ENCODE data around the gene BCL10. TPM values are rescaled to one million over a fixed set of nuclear protein-coding genes. Genes with fewer than 3 reads are reported as not detected.

The BCL10 gene
- total RNA-seq, 4 donors from 2014 or later, result 14.9 to 24.0 (median 19.5) TPM

GRCh38 chr1:85319491-85319890, 43.1 kb upstream of the BCL10 start:
- TF ChIP-seq, protein P1, sequence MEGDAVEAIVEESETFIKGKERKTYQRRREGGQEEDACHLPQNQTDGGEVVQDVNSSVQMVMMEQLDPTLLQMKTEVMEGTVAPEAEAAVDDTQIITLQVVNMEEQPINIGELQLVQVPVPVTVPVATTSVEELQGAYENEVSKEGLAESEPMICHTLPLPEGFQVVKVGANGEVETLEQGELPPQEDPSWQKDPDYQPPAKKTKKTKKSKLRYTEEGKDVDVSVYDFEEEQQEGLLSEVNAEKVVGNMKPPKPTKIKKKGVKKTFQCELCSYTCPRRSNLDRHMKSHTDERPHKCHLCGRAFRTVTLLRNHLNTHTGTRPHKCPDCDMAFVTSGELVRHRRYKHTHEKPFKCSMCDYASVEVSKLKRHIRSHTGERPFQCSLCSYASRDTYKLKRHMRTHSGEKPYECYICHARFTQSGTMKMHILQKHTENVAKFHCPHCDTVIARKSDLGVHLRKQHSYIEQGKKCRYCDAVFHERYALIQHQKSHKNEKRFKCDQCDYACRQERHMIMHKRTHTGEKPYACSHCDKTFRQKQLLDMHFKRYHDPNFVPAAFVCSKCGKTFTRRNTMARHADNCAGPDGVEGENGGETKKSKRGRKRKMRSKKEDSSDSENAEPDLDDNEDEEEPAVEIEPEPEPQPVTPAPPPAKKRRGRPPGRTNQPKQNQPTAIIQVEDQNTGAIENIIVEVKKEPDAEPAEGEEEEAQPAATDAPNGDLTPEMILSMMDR (IDR thresholded peaks at IDR 0.05; ENCODE audit: low read depth), result no peak

DNA sequence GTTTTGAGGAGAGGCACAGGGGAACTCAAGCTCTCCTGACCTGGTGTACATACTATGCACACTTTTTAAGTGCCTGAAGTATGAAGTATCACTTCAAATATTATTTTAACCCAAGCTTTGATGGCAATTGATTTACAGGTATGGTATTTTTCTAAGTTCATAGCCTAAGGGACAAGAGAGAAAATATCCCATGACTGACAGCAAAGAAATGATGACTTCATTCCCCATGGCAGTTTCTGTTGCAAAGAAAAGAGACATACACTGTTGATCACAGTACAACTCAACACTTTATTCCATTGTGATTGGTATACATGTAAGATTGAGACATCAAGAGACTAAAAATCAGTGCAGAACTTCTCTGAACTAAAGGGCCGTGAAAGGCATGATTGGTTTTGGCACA, 41.8 kb upstream of the BCL10 start:
- TF ChIP-seq, protein P1 (IDR thresholded peaks at IDR 0.05; ENCODE audit: low read depth), result no peak

DNA sequence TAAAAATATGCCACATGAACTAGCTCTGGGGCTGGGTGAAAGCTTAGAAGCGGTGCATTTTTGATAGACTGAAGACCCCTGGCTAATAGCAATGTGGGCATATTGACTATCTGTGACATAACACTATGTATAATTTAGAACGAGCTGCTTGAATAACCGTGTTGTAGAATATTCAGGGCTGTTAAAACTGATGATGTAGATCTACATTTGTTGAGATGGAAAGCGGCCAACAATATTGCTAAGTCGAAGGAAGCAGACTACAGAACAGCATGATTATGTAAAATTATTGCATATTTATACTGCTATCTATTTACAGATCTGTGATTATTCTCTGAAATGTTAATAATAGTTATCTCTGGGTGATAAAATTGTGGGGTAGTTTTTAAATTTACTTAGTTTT, 41.1 kb upstream of the BCL10 start:
- TF ChIP-seq, protein P1 (IDR thresholded peaks at IDR 0.05; ENCODE audit: low read depth), result no peak

GRCh38 chr1:85316321-85316720, 39.9 kb upstream of the BCL10 start:
- TF ChIP-seq, protein P1 (IDR thresholded peaks at IDR 0.05; ENCODE audit: low read depth), result no peak

DNA sequence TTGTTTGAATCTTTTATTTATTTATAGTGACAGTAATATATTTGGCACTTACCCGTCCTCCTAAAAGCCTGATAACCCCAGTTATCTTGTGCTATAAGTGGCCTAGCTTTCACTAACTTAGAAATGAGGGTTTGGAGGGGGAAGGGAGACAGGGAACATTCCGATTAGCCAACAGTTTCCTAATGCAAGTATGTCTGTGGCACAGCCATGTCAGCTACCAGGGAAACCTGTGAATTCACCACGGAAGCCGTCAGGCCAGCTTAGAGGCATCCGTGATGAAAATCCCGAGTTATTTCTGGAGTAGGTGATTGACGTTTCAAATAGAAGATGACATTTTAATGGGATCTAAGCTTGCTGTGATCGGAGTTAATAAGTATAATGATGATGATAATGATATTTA, 39.4 kb upstream of the BCL10 start:
- TF ChIP-seq, protein P1 (IDR thresholded peaks at IDR 0.05; ENCODE audit: low read depth), result no peak

DNA sequence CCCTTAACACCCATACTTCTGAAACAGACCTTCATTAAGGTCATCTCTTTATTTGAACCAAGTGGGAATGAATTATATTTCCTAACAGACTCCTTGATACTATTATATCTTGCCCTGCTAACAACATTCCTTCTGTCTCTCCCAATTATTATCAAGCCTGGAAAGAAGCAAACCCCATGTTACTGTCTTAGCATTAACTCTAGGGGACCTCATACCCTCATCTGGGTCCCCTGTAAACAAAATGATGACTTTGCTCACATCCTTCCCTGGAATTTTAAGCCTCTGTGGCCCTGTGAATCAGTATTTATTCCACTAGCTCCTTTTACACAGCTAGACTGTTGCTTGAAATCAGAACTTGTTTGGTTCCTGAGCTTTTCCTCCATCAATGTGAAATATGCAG, 38.3 kb upstream of the BCL10 start:
- TF ChIP-seq, protein P1 (IDR thresholded peaks at IDR 0.05; ENCODE audit: low read depth), result no peak

DNA sequence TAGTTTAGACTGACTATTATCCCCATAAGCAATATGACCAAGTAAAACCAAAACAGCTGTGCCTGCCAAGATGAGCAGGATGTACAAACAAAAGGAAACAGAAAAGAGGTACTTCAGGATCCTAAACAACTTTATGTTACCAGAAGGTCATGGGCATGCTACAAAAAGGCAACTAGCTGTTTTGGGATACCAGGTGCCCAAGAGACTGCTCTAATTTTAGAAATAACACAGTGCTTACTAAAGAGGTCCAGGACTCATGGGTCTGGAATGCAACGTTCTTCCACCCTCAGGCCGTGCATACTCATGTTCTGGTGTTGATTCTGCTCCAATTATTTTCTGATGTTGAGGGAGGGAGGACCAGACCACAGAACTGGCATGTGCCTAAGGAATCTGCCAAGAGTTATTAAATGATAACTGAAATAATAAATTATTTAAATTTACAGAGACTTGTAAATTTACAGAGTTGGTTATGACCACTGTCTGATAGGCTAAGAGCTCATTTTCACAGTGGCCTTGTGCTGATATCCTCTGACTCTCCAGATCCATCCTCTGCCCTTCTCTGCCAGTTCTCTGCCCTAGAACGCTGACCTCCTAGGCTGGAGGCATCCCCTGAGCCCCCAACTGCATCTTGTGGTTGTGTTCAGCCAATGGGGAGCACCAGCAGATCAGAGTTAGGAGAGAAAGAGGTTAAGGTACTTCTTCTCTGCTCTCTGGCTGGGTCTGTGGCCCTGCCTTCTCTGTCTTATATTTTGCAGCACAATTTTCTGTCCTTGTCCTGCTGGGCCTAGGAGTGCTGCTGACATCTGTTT, 37.7 kb upstream of the BCL10 start:
- TF ChIP-seq, protein P1 (IDR thresholded peaks at IDR 0.05; ENCODE audit: low read depth), result no peak

Measured in subcutaneous adipose tissue (tissue), 4 donors.